Left forelimb (tissue), 1 donor: Measurements from ENCODE around the gene GABRG3.
"Not testable (repeated sequence)": the region's sequence is repeated elsewhere in the genome, so short reads cannot be mapped to it uniquely, and the experiment has no call there.

ENCODE experiments used
- DNase-seq: peaks from one replicate; pipeline ENCODE4 v3.0.0-alpha.2; 2018; ENCODE audit warnings: low spot score

Gene GABRG3

GRCh38 chr15:27339138-27339537, 368.2 kb downstream of the GABRG3 start:
- no peak for DNase-seq

GRCh38 chr15:27341780-27342343, 370.9 kb downstream of the GABRG3 start:
- no peak for DNase-seq

- no peak for DNase-seq
These were observed 372.0 kb downstream of the GABRG3 start for GRCh38 chr15:27342991-27343390.

GRCh38 chr15:27352136-27352535, 381.2 kb downstream of the GABRG3 start:
- DNase-seq = no peak

- DNase-seq = no peak
These were observed 382.9 kb downstream of the GABRG3 start for GRCh38 chr15:27353856-27354255.

GRCh38 chr15:27358751-27359434, 387.9 kb downstream of the GABRG3 start:
- DNase-seq = no peak

GRCh38 chr15:27359586-27359985, 388.6 kb downstream of the GABRG3 start:
- DNase-seq = no peak

- DNase-seq = no peak
These were observed 389.3 kb downstream of the GABRG3 start for GRCh38 chr15:27360316-27360715.

- DNase-seq = no peak
These were observed 390.5 kb downstream of the GABRG3 start for GRCh38 chr15:27361438-27361837.

- no peak for DNase-seq
These were observed 394.5 kb downstream of the GABRG3 start for GRCh38 chr15:27365456-27365855.

- not testable (repeated sequence) for DNase-seq
These were observed 406.4 kb downstream of the GABRG3 start for GRCh38 chr15:27377391-27377790.

GRCh38 chr15:27382361-27383025, 411.5 kb downstream of the GABRG3 start:
- no peak for DNase-seq

- DNase-seq = no peak
These were observed 412.7 kb downstream of the GABRG3 start for GRCh38 chr15:27383726-27384125.

GRCh38 chr15:27392163-27392562, 421.2 kb downstream of the GABRG3 start:
- no peak for DNase-seq

- DNase-seq = no peak
These were observed 425.5 kb downstream of the GABRG3 start for GRCh38 chr15:27396521-27396920.

- DNase-seq = no peak
These were observed 426.0 kb downstream of the GABRG3 start for GRCh38 chr15:27396996-27397395.

- no peak for DNase-seq
These were observed 427.7 kb downstream of the GABRG3 start for GRCh38 chr15:27398631-27399161.

- DNase-seq = no peak
These were observed 428.3 kb downstream of the GABRG3 start for GRCh38 chr15:27399241-27399640.

GRCh38 chr15:27401471-27401870, 430.5 kb downstream of the GABRG3 start:
- DNase-seq = no peak

GRCh38 chr15:27408428-27408827, 437.4 kb downstream of the GABRG3 start:
- DNase-seq = no peak

GRCh38 chr15:27410996-27411605, 440.1 kb downstream of the GABRG3 start:
- no peak for DNase-seq

- DNase-seq = no peak
These were observed 441.4 kb downstream of the GABRG3 start for GRCh38 chr15:27412415-27412814.
